ENCODE data around the gene FBXL16.

DNA sequence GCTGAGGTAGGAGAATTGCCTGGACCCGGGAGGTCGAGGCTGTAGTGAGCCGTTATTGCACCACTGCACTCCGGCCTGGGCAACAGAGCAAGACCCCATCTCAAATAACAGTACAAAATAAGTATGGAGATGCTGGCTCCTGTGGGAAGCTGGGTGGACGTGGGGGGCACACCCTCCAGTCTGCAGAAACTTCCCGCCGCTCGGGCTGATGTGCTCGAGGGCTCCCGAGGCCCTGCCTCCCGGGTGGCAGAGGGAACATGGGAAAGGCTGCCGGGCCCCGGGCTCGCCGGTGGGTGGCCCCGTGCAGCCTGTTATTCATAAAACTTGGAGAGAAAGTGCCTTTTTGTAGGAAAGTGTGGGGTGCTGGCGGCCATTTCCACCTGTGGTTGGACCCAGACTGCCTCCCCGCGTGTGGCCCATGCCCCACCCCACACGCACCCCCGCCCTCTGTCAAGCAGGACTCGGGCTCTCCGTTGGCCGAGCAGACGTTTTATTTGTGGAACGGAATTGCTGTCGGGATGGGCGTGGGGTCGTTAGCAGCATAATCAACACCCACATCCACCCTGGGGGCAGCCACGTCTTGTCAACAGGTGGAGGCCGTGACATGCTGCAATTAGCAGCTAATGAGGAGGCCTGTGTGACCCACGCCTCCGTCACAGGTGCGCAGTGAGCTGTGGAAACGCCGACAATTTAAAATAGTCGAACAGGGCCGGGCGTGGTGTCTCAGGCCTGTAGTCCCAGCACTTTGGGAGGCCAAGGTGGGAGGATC lies 42.6 kb upstream of the FBXL16 start:
- TF ChIP-seq ELF4 (CRISPR knock-in tag; IDR thresholded peaks at IDR 0.05) (no peak), EZH2 (IDR thresholded peaks at IDR 0.05; ENCODE audit: borderline replicate concordance, low read depth, low read length) (no peak), KAT7 (CRISPR knock-in tag; IDR thresholded peaks at IDR 0.05; ENCODE audit: borderline replicate concordance) (no peak), DACH1 (IDR thresholded peaks at IDR 0.05; ENCODE audit: partially characterized antibody) (no peak), HMGN3 (IDR thresholded peaks at IDR 0.05; ENCODE audit: borderline replicate concordance, extremely low read depth, insufficient read length, low read depth, low read length) (no peak)

Measured in K562 (cell line).